Uterus (tissue), 2 donors: ENCODE data around the gene DCAF7.

Source experiments
- POLR2A ChIP-seq, 2 donors: fragments of 450-650 bp; IDR thresholded peaks; one replicate each; pipeline ENCODE4 v1.6.1; 2016; ENCODE audit warnings: antibody characterized with exemption in 2 of 2, mild to moderate bottlenecking in 1 of 2, moderate library complexity in 1 of 2
- TF ChIP-seq, protein P1 (sequence below), 4 experiments: fragments of 200-600 bp in 2 of 4; fragments of 450-650 bp in 2 of 4; sonication (generic) in 2 of 4; IDR thresholded peaks; one replicate each; pipeline ENCODE4 v1.5.1; 2016 to 2019; ENCODE audit warnings: antibody characterized with exemption in 4 of 4, mild to moderate bottlenecking in 2 of 4, moderate library complexity in 1 of 4

DNA sequence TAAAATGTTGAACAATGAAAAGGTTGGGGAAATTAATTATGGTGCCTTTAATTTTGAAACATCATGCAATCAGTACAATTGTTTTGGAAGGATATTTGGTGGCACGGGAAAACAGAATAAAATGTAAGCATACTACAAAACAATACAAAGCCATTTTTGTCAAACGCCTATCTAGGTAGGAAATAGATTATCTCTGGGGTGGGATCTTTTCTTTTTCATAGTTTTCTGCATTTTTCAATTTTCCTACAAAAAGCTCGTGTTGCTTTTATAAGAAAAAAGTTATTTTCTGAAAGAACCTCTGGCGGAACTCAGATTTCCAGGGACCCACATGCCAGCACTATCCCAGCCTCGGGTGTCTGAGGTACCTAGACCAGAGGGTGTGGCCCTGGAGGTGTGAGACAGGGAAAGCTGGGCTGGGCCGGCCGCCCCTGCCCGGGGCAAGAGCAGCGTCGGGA, 71.0 kb downstream of the DCAF7 start:
- TF ChIP-seq, protein P1, sequence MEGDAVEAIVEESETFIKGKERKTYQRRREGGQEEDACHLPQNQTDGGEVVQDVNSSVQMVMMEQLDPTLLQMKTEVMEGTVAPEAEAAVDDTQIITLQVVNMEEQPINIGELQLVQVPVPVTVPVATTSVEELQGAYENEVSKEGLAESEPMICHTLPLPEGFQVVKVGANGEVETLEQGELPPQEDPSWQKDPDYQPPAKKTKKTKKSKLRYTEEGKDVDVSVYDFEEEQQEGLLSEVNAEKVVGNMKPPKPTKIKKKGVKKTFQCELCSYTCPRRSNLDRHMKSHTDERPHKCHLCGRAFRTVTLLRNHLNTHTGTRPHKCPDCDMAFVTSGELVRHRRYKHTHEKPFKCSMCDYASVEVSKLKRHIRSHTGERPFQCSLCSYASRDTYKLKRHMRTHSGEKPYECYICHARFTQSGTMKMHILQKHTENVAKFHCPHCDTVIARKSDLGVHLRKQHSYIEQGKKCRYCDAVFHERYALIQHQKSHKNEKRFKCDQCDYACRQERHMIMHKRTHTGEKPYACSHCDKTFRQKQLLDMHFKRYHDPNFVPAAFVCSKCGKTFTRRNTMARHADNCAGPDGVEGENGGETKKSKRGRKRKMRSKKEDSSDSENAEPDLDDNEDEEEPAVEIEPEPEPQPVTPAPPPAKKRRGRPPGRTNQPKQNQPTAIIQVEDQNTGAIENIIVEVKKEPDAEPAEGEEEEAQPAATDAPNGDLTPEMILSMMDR (IDR thresholded peaks at IDR 0.05), result no peak
- TF ChIP-seq POLR2A (IDR thresholded peaks at IDR 0.05), result no peak
